DOHH2 (cell line): ENCODE measurements around the gene FOXI1.

Source experiments
- EZH2phosphoT487 ChIP-seq: fragments of 200-600 bp; sonication (generic); IDR thresholded peaks from 2 replicates; pipeline ENCODE4 v1.6.1; 2017; ENCODE audit warnings: borderline replicate concordance, mild to moderate bottlenecking, antibody characterized with exemption, low read length, moderate library complexity, mixed read lengths
- TF ChIP-seq, protein P1 (sequence below): fragments of 200-600 bp; sonication (generic); IDR thresholded peaks from one replicate; pipeline ENCODE4 v1.5.1; 2014; ENCODE audit warnings: antibody characterized with exemption, mild to moderate bottlenecking, low read depth, low read length; ENCODE audit not compliant: poor library complexity, severe bottlenecking

DNA sequence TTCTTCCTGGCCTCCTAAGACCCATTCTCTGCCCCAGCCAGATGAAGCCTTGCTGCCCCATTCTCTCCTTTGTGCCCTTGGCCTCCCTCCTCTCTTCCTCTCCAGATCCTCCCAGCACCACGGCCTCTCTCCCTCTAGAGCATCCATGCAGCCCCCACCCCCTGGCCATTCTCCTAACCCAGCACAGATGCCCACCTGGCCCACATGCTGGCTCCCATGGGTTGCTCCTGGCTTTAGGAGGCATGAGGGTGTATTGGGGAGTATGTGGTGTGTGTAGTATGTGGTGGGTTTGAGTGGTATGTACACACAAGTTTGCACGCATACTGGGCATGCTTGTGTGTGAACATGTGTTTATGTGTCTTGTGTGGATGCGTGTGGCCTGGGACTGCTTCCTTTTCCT is 47.1 kb downstream of the FOXI1 start:
- TF ChIP-seq, protein P1, sequence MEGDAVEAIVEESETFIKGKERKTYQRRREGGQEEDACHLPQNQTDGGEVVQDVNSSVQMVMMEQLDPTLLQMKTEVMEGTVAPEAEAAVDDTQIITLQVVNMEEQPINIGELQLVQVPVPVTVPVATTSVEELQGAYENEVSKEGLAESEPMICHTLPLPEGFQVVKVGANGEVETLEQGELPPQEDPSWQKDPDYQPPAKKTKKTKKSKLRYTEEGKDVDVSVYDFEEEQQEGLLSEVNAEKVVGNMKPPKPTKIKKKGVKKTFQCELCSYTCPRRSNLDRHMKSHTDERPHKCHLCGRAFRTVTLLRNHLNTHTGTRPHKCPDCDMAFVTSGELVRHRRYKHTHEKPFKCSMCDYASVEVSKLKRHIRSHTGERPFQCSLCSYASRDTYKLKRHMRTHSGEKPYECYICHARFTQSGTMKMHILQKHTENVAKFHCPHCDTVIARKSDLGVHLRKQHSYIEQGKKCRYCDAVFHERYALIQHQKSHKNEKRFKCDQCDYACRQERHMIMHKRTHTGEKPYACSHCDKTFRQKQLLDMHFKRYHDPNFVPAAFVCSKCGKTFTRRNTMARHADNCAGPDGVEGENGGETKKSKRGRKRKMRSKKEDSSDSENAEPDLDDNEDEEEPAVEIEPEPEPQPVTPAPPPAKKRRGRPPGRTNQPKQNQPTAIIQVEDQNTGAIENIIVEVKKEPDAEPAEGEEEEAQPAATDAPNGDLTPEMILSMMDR = no peak
- TF ChIP-seq EZH2phosphoT487 = no peak
